ENCODE measurements around the gene TMEM86B. TPM values are rescaled to one million over a fixed set of nuclear protein-coding genes. Genes with fewer than 3 reads are reported as not detected.

Gene TMEM86B
- total RNA-seq, 1 experiment from 2014 or later, result 1.5 TPM

DNA sequence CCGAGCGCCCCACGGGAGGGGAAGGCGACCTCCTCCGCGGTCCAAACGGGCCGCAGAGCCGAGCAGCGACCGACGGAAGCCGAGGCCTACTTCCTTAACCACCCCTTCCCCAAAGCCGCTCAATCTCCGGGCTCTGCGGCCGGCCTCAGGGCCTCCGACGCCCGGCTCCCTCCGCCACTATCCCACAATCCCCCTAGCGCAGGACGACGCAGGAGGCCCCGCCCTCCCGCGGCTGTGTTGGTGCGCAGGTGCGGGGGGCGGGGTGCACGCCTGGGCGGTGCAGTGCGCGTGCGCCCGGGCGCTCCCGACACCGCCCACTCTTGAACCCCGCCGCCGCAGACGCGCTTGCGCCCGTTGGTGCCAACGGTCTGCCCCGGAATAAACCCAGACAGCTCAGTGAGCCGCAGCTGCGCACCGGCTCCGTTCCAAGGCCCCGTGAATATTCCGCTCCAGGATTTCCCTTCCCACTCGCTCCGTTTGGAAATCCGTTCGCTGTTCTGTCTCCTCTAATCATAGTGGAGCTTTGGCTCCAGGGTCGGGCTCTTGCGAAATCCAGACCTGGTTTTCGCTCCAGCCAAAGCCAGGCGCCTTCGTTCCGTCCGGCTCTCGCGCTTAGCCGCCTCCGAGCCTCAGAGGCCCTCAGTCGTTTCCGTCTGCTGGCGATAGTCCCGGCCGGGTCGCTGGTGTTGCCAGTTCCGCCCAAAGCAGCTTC is 30.4 kb upstream of the TMEM86B start, which contains the start of gene PPP6R1:
Gene PPP6R1 (minus strand): TSS at position 190 of the 712 bp plus-strand sequence. CDS start 11,914 bp downstream, outside the sequence.
- in situ Hi-C loops (cut with HindIII; ENCODE audit: low sequenced_read_pairs), result loop anchor here (10.0 kb wide), 1 partner anchor 156 kb away; no protein-coding TSS in a partner anchor
- DNase-seq (ENCODE audit: low spot score), result peak; percentile 99

DNA sequence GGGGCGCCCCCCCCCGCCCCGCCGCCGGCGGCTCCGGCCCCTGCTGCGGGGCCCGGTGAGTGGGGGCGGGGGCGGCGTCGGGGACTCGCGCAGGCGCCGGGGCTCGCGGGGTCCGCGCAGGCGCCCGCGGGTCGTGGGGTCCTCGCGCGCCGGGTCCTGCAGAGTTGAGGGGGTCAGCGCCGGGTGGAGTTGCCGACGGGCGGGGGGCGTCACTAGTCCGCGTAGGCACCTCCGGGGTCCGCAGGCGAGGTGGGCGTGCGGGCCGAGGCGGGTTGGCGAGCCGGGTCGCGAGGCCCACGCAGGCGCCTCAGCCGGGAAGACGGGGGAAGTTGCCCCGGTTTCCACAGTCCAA is 29.9 kb upstream of the TMEM86B start:
- DNase-seq (ENCODE audit: low spot score), result no peak
- in situ Hi-C loops (cut with HindIII; ENCODE audit: low sequenced_read_pairs), result loop anchor here (10.0 kb wide), 1 partner anchor 156 kb away; no protein-coding TSS in a partner anchor

DNA sequence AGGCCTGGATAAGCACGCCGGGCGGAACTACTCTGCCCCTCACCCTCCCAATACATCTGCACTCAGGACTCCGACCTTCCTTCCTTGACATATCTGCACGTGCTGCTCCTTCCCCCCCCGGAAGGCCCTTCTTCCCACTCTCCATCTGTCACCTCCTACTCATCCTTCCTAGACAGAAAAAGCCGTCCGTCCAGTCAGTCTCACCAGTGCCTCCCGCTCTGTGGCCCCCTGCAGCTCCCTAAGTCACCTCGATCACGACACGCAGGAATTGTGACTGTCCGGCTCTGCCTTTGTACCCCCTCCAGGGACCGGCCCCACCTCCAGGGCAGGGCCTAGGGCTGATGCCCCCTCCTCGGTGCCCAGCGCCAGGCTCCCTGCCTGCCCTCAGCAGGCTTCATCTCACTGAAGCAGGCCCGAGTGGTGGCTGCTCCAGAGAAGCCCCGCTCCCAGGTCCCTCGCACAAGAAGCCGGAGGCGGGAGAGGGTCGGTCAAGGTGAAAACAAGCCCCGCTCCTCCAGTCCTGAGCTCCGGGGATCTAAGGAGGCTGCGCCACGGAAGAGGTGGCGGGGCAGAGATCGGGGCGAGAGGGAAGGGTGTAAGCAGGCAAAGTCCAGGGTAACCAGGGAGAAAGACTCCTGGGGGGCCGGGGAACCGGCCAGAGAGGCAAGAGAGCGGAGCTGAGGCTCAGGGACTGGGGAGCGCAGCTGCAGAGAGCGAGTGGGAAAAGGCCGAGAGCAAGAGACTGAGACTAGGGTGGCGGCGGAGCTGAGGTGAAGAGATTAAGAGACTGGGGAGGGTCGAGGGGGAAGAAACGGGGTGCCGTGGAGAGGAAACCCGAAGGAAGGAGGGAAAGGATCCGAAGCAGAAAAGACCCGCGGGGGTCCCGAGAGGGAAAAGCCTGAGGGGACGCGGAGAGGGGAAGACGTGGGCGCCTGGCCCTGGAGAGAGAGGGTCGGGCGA is 29.2 kb upstream of the TMEM86B start:
- DNase-seq (ENCODE audit: low spot score), result no peak
- in situ Hi-C loops (cut with HindIII; ENCODE audit: low sequenced_read_pairs), result loop anchor here (10.0 kb wide), 1 partner anchor 157 kb away; no protein-coding TSS in a partner anchor

DNA sequence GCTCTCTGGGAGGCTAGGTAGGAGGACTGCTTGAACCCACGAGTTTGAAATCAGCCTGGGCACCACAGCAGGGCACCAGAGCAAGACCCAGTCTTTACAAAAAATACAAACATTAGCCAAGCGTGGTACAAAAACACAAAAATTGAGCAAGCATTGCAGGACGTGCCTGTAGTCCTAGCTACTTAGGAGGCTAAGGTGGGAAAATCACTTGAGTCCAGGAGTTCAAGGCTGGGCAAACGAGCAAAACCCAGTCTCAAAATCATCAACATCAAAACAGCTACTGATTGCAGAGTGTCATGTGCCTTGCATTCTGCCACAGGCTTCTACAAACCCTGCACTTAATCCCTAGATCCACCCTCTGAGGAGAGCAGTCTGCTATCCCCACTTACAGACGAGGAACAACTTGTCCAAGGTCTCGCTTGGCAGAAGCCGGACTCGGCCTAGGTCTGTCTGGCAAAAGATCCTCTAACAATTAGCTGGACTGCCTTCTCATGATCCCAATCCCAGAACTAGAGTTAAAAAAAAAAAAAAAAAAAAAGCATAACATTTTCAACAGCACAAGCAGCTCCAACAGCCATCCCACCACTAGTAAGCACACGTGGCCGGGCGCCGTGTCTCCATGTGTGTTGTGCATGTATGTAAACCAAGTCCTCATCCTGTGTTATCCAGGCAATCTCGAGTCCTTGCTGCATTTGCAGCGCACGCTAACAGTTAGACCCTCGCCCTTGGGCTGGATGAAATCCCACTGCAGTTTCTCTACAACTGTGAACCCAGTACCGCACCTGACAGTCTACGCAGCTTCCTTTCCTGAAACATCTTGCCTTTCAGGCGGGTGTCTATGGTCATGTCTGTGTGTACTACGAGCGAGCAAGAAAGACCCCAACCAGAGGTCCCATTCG is 28.2 kb upstream of the TMEM86B start:
- in situ Hi-C loops (cut with HindIII; ENCODE audit: low sequenced_read_pairs), result loop anchor here (10.0 kb wide), 1 partner anchor 158 kb away; no protein-coding TSS in a partner anchor
- no peak for DNase-seq (ENCODE audit: low spot score)

- in situ Hi-C loops (cut with HindIII; ENCODE audit: low sequenced_read_pairs), result loop anchor here (10.0 kb wide), 1 partner anchor 159 kb away; no protein-coding TSS in a partner anchor
These were observed 27.3 kb upstream of the TMEM86B start for GRCh38 chr19:55255618-55256423.

DNA sequence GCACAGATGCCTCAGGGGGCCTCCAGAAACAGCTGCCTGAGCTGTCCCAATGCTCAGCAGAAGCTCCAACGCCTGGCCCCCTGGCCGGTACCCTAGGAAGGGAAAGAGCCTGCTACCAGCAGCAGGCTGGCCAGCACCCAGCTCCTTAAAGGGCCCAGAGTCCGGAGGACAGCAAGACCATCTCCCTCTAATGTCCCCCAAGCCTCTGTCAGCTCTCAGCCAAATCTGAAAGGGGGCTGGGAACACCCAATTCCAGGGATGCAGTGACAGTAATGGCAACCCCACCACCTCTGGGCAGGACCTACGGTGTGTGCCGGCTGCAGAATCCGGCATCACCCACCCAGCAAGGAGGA is 26.0 kb upstream of the TMEM86B start:
- in situ Hi-C loops (cut with HindIII; ENCODE audit: low sequenced_read_pairs), result loop anchor here (10.0 kb wide), 1 partner anchor 160 kb away; no protein-coding TSS in a partner anchor
- DNase-seq (ENCODE audit: low spot score), result no peak

More at GRCh38 chr19:55255618-55256423, 27.3 kb upstream of the TMEM86B start:
- no peak for DNase-seq (ENCODE audit: low spot score)

- in situ Hi-C loops (cut with HindIII; ENCODE audit: low sequenced_read_pairs), result loop anchor here (10.0 kb wide), 1 partner anchor 161 kb away; no protein-coding TSS in a partner anchor
- no peak for DNase-seq (ENCODE audit: low spot score)
These were observed 25.5 kb upstream of the TMEM86B start for GRCh38 chr19:55253842-55254624.

DNA sequence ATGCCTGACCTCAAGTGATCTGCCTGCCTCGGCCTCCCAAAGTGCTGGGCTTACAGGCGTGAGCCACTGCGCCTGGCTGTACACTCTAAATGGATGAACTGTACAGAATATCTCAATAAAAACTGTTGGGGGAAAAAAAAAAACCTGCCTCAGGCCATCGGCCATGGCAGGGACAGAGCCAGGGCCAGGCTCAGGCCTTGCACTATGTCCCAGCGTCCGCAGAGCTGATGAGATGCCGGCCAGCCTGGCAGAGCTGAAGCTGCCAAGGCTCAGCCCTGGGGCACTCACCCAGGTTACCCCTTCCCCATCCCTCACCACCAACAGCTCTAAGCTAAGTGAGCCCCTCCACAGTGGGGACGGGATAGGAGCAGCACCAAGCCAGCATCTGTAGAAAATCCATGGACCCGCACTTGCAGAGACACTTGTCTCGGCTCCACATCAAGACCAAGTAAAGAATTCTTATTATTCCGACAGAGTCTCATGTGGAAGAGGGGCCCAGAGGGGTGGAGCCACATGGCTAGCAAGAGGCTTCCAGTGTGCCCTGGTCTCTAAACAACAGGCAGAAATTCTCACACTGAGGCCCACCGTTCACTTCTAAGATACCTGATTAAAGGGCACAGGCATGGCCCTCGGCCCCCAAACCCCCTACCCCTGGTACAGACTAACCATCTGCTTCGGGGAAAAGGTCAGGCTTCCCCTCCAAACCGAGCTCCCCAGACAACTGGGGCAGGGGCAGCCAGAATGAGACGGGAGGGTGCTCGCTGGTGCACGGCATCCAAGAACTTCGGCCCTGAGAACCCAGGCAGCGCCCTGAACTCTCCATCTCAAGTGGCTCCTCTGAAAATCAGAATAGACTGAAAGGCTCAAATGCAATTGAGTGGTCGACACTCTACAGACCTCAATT is 24.4 kb upstream of the TMEM86B start:
- in situ Hi-C loops (cut with HindIII; ENCODE audit: low sequenced_read_pairs), result loop anchor here (10.0 kb wide), 1 partner anchor 162 kb away; no protein-coding TSS in a partner anchor
- no peak for DNase-seq (ENCODE audit: low spot score)

DNA sequence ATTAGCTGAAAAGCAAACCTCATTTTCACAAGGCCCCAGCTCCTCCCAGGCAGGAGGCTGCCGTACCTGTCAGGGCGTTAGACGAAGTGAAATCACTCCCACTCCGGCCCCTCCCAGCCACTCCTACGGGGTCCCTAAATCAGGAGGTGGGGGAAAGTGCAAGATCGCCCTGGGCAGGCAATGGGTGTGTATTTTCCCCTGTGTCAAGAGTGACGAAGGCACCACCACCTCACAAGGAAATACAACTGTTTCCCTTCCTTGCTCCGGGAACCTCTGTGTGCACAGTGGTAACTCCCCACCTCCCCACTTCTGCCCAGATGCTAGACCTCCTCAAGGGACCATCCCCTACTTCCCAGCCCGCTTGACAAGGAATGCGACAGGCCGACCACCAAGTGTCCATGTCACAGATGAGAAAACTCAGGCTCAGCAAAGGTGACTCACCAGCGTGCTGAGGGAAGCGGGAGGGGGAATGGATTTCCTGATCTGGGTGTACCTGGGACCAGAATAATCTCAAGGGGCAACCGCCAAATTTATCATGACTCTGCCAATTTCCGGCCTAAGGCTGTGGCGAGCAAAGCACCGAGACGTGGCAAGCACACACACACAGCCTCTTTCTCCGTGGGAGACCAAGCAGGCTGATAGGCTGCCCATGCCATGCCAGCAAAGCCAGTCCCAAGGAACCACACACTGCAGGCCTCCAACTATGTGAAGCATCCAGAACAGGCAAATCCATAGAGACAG is 22.9 kb upstream of the TMEM86B start:
- no peak for DNase-seq (ENCODE audit: low spot score)
- in situ Hi-C loops (cut with HindIII; ENCODE audit: low sequenced_read_pairs), result loop anchor here (10.0 kb wide), 1 partner anchor 163 kb away; no protein-coding TSS in a partner anchor

DNA sequence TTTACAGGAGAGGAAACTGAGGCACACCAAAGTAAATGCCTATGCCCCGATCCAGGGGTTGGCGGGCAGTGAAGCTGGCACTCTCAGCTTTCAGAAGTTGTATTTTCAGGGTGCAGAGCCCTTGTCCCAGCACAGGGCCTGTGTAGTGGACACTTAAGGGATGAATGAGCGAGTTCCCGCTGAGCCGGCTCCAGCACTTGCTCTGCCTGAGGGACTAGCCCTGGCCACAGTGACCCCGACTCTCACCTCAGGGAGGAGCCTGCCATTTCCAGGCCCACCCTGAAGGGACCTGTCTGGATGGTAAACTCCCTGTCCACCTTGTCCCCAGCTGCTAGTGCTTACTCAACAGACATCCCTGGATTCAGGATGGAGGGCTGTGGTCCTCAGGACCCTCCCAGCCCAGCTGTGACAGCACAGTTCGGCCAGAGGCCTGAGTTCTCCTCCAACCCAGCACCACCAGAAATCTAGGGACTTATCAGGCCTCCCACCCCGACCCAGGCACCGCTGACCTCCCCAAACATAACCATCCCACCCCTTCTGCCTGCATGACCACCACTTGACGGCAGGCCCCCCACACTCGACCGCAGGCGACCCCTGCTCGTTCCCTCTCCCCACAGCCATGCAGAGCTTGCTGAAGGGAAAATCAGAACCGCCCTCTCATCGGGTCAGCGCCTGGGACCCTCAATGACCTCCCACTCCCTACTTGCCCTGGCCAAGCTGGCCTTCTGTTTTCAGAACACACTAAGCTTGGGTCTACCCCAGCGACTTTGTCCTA is 21.9 kb upstream of the TMEM86B start:
- no peak for DNase-seq (ENCODE audit: low spot score)
- in situ Hi-C loops (cut with HindIII; ENCODE audit: low sequenced_read_pairs), result loop anchor here (10.0 kb wide), 1 partner anchor 164 kb away; no protein-coding TSS in a partner anchor

DNA sequence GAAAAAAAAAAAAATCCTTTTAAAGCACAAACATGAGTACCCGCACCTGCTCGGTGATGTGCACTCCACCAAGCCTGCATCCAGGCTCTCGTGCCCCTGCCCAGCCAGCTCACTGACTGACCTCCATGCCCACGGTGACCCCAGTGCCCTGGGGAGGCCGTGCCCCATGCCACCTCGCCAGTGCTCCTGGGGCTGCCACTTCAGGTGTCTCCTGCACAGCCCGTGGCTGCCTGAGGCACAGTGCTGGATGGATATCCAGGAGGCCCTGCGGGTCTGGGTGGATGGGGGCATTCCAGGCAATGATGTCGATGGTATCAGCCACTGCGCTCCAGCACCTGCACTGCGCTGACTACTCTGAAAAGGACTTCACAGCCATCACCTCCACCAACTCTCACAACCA is 21.3 kb upstream of the TMEM86B start:
- in situ Hi-C loops (cut with HindIII; ENCODE audit: low sequenced_read_pairs), result loop anchor here (10.0 kb wide), 1 partner anchor 165 kb away; no protein-coding TSS in a partner anchor
- DNase-seq (ENCODE audit: low spot score), result no peak

DNA sequence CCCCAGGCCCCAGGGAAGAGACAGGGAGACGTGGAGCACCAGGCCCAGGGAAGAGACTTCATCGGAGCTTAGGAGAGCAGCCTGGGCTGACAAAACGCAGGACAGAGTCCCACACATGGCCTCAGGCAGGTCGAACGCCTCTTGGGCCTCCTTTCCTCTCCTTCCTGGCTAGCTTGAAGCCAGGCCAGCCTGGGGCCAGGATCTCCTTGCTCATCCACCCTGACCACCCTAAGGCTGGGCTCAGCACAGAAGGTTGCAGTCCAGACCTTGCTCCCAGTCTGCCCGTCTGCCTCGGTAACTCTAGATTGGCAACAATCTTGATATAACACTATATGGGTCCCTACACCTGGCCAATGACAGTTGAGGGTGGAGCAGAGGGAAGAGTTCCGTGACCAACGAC is 20.1 kb upstream of the TMEM86B start:
- in situ Hi-C loops (cut with HindIII; ENCODE audit: low sequenced_read_pairs), result no loop called here
- DNase-seq (ENCODE audit: low spot score), result no peak

DNA sequence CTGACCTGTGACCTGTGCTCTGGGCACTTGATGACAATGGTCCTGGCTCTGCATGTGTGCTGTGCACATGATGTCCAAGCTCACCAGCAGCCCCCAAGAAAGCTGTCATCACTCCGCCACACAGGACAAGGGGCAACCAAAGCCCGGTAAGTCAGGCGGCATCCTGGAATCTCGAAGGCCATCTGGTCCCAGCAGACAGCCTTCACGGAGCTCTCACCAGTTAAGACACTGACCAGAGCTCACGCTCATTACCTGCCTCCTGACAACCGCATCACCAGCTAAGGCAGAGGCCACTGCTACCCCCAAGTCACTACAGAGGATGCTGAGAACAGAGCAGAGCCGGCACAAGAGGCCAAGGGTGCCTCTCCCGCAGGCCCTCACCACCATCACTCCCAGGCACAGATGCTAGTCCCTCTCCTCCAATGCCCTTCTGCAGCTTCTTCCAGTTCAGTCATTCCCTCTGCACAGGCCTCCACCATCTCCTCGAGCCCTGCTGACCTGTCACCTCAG is 19.7 kb upstream of the TMEM86B start:
- DNase-seq (ENCODE audit: low spot score), result no peak
- in situ Hi-C loops (cut with HindIII; ENCODE audit: low sequenced_read_pairs), result no loop called here

DNA sequence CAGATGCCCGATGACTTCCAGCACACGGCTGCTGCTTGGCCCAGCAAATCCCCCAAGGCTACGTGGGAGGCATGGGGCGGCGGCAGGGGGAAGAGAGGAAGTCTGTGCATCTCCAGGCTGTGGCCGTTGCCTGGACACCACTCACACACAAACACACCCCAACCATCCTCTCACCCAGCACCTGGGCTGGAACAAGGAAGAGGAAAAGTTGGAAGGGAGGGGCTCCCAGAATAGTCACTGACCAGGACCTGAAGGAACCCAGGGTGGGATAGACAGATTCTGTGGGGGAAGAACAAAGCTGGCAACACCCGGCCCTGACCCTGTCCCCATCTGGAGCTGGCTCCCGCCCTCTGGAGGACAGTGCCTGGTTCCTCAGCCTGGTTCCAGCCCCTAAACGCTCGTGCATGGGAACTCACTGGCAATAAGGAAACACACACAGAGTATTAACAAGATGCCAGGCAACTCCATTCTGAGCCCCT is 19.1 kb upstream of the TMEM86B start:
- DNase-seq (ENCODE audit: low spot score), result no peak
- in situ Hi-C loops (cut with HindIII; ENCODE audit: low sequenced_read_pairs), result no loop called here

All from G401 (cell line).